K562 (cell line): Measurements from ENCODE around the gene ATP5PD. TPM values are rescaled to one million over a fixed set of nuclear protein-coding genes. Genes with fewer than 3 reads are reported as not detected.

Experiments used
- ATAC-seq: fragments of 200-7000 bp; cut with Tn5 transposase; 3 replicates; pipeline ENCODE4 v1.9.1; 2020; ENCODE audit warnings: moderate library complexity
- BruUV-seq: library from RNA; stranded (reverse); fragments of 400-500 nt; replicated peaks from 2 replicates; lab custom pipeline; 2021; lab: Mats Ljungman, UMichigan
- CTCF ChIA-PET: fragments of 300-600 bp; formaldehyde crosslinking; extraction: SDS; loops from one replicate; lab custom pipeline; 2021; ENCODE audit warnings: low intra/inter-chr PET ratio; lab: Yijun Ruan, JAX
- POLR2A ChIA-PET: fragments of 300-600, 350-650 bp; sonication (Branson Sonifier 250); formaldehyde crosslinking; extraction: SDS; loops from one replicate; lab custom pipeline; 2021; ENCODE audit warnings: antibody characterized with exemption, inconsistent platforms; lab: Yijun Ruan, JAX
- DNase-seq, 4 experiments: peaks; one replicate each; pipeline versions ENCODE4 v3.0.0 to v3.0.0-alpha.2; 2011 to 2018; ENCODE audit warnings: low spot score in 3 of 4, mixed read lengths in 3 of 4; ENCODE audit errors: extremely low read depth in 1 of 4
- FAIRE-seq: peaks from 2 replicates; lab custom pipeline; 2011; peaks lifted over from hg19 to GRCh38; lab: Jason Lieb, UNC
- H2AFZ ChIP-seq: 2 replicates; pipeline ENCODE4 v1.6.0; 2011; ENCODE audit warnings: low read depth, low read length, control low read depth, inconsistent platforms
- H3K27ac ChIP-seq: fragments of 200-600 bp; 3 replicates; pipeline ENCODE4 v1.8.0; 2011; ENCODE audit warnings: low read depth, mild to moderate bottlenecking, control low read depth, inconsistent platforms, low read length, moderate library complexity, mixed read lengths; ENCODE audit errors: extremely low read depth
- H3K27me3 ChIP-seq, 2 experiments: fragments of 300-600 bp in 1 of 2; 2 replicates in 1 of 2; 3 replicates in 1 of 2; pipeline versions ENCODE4 v1.6.0 to v1.8.0; 2011; ENCODE audit warnings: inconsistent platforms in 2 of 2, low read length in 2 of 2, mild to moderate bottlenecking in 1 of 2, mixed read lengths in 1 of 2, moderate library complexity in 1 of 2; ENCODE audit not compliant: control insufficient read depth in 2 of 2, insufficient read depth in 2 of 2
- H3K36me3 ChIP-seq: fragments of 300-600 bp; 3 replicates; pipeline ENCODE4 v1.8.0; 2011; ENCODE audit warnings: mild to moderate bottlenecking, low read length, inconsistent platforms; ENCODE audit not compliant: control insufficient read depth, insufficient read depth
- H3K4me1 ChIP-seq, 2 experiments: fragments of 200-600 bp in 1 of 2; replicated peaks in 1 of 2; 2 replicates in 1 of 2; 3 replicates in 1 of 2; pipeline versions ENCODE4 v1.5.1 to v1.8.0; 2011; ENCODE audit warnings: inconsistent platforms in 2 of 2, low read length in 2 of 2, mild to moderate bottlenecking in 1 of 2, mixed read lengths in 1 of 2, moderate library complexity in 1 of 2; ENCODE audit not compliant: control insufficient read depth in 2 of 2, insufficient read depth in 2 of 2
- H3K4me2 ChIP-seq: 2 replicates; pipeline ENCODE4 v1.6.1; 2011; ENCODE audit warnings: low read length, control low read depth, inconsistent platforms, mixed read lengths; ENCODE audit not compliant: insufficient read depth
- H3K4me3 ChIP-seq: fragments of 200-600 bp; sonication (generic), shearing (Covaris generic); 2 replicates; pipeline ENCODE4 v1.5.1; 2016; ENCODE audit warnings: control low read depth, inconsistent platforms
- H3K79me2 ChIP-seq: fragments of 200-600 bp; 3 replicates; pipeline ENCODE4 v1.8.0; 2011; ENCODE audit warnings: low read length, inconsistent platforms; ENCODE audit not compliant: control insufficient read depth, insufficient read depth
- H3K9ac ChIP-seq, 2 experiments: 2 replicates each; pipeline versions ENCODE4 v1.6.0 to v1.6.1; 2011; ENCODE audit warnings: low read depth in 2 of 2, low read length in 2 of 2, control low read depth in 1 of 2, inconsistent platforms in 1 of 2, mild to moderate bottlenecking in 1 of 2, mixed read lengths in 1 of 2; ENCODE audit not compliant: insufficient read depth in 1 of 2
- H3K9me1 ChIP-seq: one replicate; pipeline ENCODE4 v1.6.0; 2011; ENCODE audit warnings: inconsistent platforms, mild to moderate bottlenecking, low read length, moderate library complexity; ENCODE audit not compliant: control insufficient read depth, insufficient read depth
- H3K9me3 ChIP-seq: replicated peaks from 2 replicates; pipeline ENCODE4 v1.5.1; 2011; ENCODE audit warnings: low read depth, low read length, inconsistent platforms; ENCODE audit not compliant: control insufficient read depth, insufficient read depth
- H4K20me1 ChIP-seq: replicated peaks from 2 replicates; pipeline ENCODE4 v1.6.1; 2011; ENCODE audit warnings: low read length, inconsistent platforms, mixed read lengths; ENCODE audit not compliant: control insufficient read depth, insufficient read depth
- CBFA2T2 ChIP-seq: fragments of 450-650 bp; conservative IDR thresholded peaks from 2 replicates; pipeline ENCODE4 v1.6.1; 2017; ENCODE audit warnings: mild to moderate bottlenecking
- FOS ChIP-seq: IDR thresholded peaks from 3 replicates; pipeline ENCODE4 v1.6.1; 2011; ENCODE audit not compliant: insufficient read length; ENCODE audit errors: extremely low read depth
- SREBF1 ChIP-seq: fragments of 150-350 bp; IDR thresholded peaks from 2 replicates; pipeline ENCODE4 v1.6.1; 2014; ENCODE audit warnings: antibody characterized with exemption, low read depth, low read length, borderline replicate concordance
- TAL1 ChIP-seq: fragments of 450-650 bp; IDR thresholded peaks from 2 replicates; pipeline ENCODE4 v1.6.1; 2016; ENCODE audit warnings: mild to moderate bottlenecking
- ZNF175 ChIP-seq: fragments of 200-800 bp; sonication (Bioruptor generic); IDR thresholded peaks from 2 replicates; pipeline ENCODE4 v1.6.1; 2016; ENCODE audit warnings: low read depth, mild to moderate bottlenecking, missing genetic modification characterization, missing compliant biosample characterization
- WGBS: fragments of 100-300 bp; shearing (Covaris generic); methylation state at CpG from one replicate; pipeline ENCODE4 v1.1.6; 2016; ENCODE audit warnings: low coverage, mixed read lengths; ENCODE audit not compliant: insufficient coverage; ENCODE audit errors: missing lambda C conversion rate; 5-methylcytosine and 5-hydroxymethylcytosine counted together
- in situ Hi-C: fragments of 300-500 bp; cut with MboI; formaldehyde crosslinking; loops from 4 replicates; pipeline ENCODE4 v1.15.0; 2018; ENCODE audit warnings: inconsistent platforms, mixed read lengths
- intact Hi-C: fragments of 100-400 bp; cut with micrococcal nuclease; formaldehyde crosslinking; loops from 2 replicates; pipeline ENCODE4 v1.14.2; 2022
- polyA plus RNA-seq, 8 experiments: library from polyadenylated mRNA; depleted of rRNA in 4 of 8; stranded (reverse) in 5 of 8; unstranded in 3 of 8; fragments of >200 nt; fragmentation: Nextera tagmentation in 2 of 8; fragmentation: Illumina TruSeq in 1 of 8; extraction: Ambion mirVana in 2 of 8; extraction: Trizol in 1 of 8; gene quantifications; 2 replicates each; pipeline versions ENCODE4 v1.2.1 to v1.2.3, GENCODE V29; 2011 to 2014; ENCODE audit warnings: inconsistent platforms in 1 of 8, missing spikeins in 1 of 8
- total RNA-seq, 7 experiments: library from RNA; depleted of rRNA in 6 of 7; stranded (reverse); fragments of >200 nt in 6 of 7; fragmentation: Illumina TruSeq in 2 of 7; extraction: Trizol in 2 of 7; gene quantifications; 2 replicates each; pipeline versions ENCODE4 v1.2.1 to v1.2.3, GENCODE V29; 2011 to 2021; ENCODE audit warnings: low replicate concordance in 1 of 7
- TF ChIP-seq, protein P1 (sequence below): fragments of 450-650 bp; formaldehyde crosslinking; IDR thresholded peaks from 2 replicates; pipeline ENCODE4 v1.4.0; 2022; ENCODE audit warnings: missing genetic modification characterization

ATP5PD gene
- total and polyA plus RNA-seq, 9 of the 15 experiments (the other 6 are each of a cell fraction or from before 2014, with no cell fraction given) = 271 to 828 (median 432) TPM

DNA sequence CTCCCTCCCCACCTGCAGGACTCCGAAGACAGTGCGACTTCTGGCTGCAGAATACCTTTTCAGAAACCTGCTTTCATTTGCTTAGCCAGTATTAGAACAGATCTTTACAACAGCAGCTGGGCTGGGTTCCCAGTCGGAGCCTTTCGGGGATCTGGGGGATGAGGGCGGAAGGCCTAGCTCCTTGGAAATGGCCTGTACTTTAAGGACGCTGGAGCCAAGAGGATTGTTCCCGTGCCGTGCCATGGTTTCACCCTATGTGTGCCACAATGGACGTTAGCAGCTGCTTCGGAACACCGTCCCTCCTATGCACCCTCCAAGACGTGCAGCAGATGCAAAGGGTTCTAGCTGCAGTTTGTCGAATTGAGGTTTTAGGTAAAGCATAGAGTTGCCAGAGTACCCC lies 16.4 kb upstream of the ATP5PD start:
- TF ChIP-seq SREBF1 (no peak), CBFA2T2 (no peak), ZNF175 (CRISPR knock-in tag) (no peak), FOS (no peak), TAL1 (no peak)
- TF ChIP-seq, protein P1, sequence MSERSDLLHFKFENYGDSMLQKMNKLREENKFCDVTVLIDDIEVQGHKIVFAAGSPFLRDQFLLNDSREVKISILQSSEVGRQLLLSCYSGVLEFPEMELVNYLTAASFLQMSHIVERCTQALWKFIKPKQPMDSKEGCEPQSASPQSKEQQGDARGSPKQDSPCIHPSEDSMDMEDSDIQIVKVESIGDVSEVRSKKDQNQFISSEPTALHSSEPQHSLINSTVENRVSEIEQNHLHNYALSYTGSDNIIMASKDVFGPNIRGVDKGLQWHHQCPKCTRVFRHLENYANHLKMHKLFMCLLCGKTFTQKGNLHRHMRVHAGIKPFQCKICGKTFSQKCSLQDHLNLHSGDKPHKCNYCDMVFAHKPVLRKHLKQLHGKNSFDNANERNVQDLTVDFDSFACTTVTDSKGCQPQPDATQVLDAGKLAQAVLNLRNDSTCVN (CRISPR knock-in tag) = no peak
- no peak for ATAC-seq
- Histone ChIP-seq H3K9ac (no peak overlapping the region), H3K4me1 (peaks cover 0 to 3% of the 10 kb centered on the region in 2 experiments; a peak in 2 of 5 replicates), H2AFZ (no peak overlapping the region), H3K4me2 (no peak overlapping the region), H3K27me3 (no peaks in the 10 kb centered on the region), H3K27ac (no peak overlapping the region), H3K4me3 (no peak overlapping the region), H3K79me2 (no peaks in the 10 kb centered on the region), H3K9me1 (no peaks in the 10 kb centered on the region), H3K9me3 (no peaks in the 10 kb centered on the region), H4K20me1 (0 out of 2 replicates have a peak, but pooled peaks cover 3% of the 10 kb centered on the region), H3K36me3 (peaks cover 60% of the 10 kb centered on the region)
- CTCF ChIA-PET = no interaction called here
- BruUV-seq = no TSS peak
- DNase-seq = no peak
- FAIRE-seq = no peak
- POLR2A ChIA-PET = interaction anchor here (1.0 to 2.4 kb wide), 5 partner anchors 9 to 27 kb away, joined by 3 to 11 read pairs (median 5); no protein-coding TSS in a partner anchor
- intact Hi-C loops = no loop called here
- WGBS = 95% methylated on average over 13 of the region's 13 CpGs
- in situ Hi-C loops = loop anchor here (5.0 kb wide), 1 partner anchor 49 kb away; no protein-coding TSS in a partner anchor
